IMR-90 (cell line): ENCODE measurements around the gene AMN. TPM values are rescaled to one million over a fixed set of nuclear protein-coding genes. Genes with fewer than 3 reads are reported as not detected.

Experiments
- ATAC-seq: fragments of 200-7000 bp; cut with Tn5 transposase; 2 replicates; pipeline ENCODE4 v1.9.1; 2020; ENCODE audit warnings: low read depth, mild to moderate bottlenecking, moderate library complexity
- BruUV-seq: library from RNA; stranded (reverse); fragments of 400-500 nt; replicated peaks from 2 replicates; lab custom pipeline; 2021; lab: Mats Ljungman, UMichigan
- CTCF ChIA-PET: fragments of 300-600 bp; formaldehyde crosslinking; extraction: SDS; loops from one replicate; lab custom pipeline; 2021; ENCODE audit warnings: antibody characterized with exemption; lab: Yijun Ruan, JAX
- POLR2A ChIA-PET: fragments of 300-600 bp; sonication (Branson Sonifier 250); formaldehyde crosslinking; loops from one replicate; lab custom pipeline; 2022; ENCODE audit warnings: antibody characterized with exemption; ENCODE audit not compliant: unreplicated experiment; lab: Charles Lee
- DNase-seq: peaks from one replicate; pipeline ENCODE4 v3.0.0; 2013
- H2AFZ ChIP-seq: replicated peaks from 2 replicates; pipeline ENCODE3; 2013; ENCODE audit warnings: low read length, mild to moderate bottlenecking; ENCODE audit not compliant: poor library complexity
- H2AK5ac ChIP-seq: 2 replicates; pipeline ENCODE4 v1.6.1; 2013; ENCODE audit warnings: low read depth, low read length, inconsistent platforms
- H2AK9ac ChIP-seq: replicated peaks from 2 replicates; pipeline ENCODE3; 2013; ENCODE audit warnings: mild to moderate bottlenecking, low read depth, low read length, moderate library complexity; ENCODE audit not compliant: poor library complexity
- H2BK120ac ChIP-seq: 2 replicates; pipeline ENCODE4 v1.6.1; 2013; ENCODE audit warnings: low read depth, low read length, inconsistent platforms
- H2BK15ac ChIP-seq: 3 replicates; pipeline ENCODE4 v1.6.1; 2013; ENCODE audit warnings: low read depth, low read length, inconsistent platforms
- H2BK20ac ChIP-seq: 2 replicates; pipeline ENCODE4 v1.6.1; 2013; ENCODE audit warnings: low read depth, mild to moderate bottlenecking, inconsistent platforms, low read length, moderate library complexity
- H2BK5ac ChIP-seq: 2 replicates; pipeline ENCODE4 v1.6.1; 2013; ENCODE audit warnings: mild to moderate bottlenecking, low read depth, low read length, inconsistent platforms; ENCODE audit not compliant: poor library complexity, severe bottlenecking
- H3K14ac ChIP-seq: replicated peaks from 2 replicates; pipeline ENCODE4 v1.6.1; 2013; ENCODE audit warnings: low read depth, low read length, inconsistent platforms
- H3K18ac ChIP-seq: 2 replicates; pipeline ENCODE4 v1.6.1; 2013; ENCODE audit warnings: low read depth, low read length, control low read depth
- H3K23ac ChIP-seq: 2 replicates; pipeline ENCODE4 v1.6.1; 2013; ENCODE audit warnings: low read depth, low read length, inconsistent platforms
- H3K27ac ChIP-seq: 2 replicates; pipeline ENCODE4 v1.5.1; 2013; ENCODE audit warnings: mild to moderate bottlenecking, control low read depth, low read length; ENCODE audit not compliant: insufficient read depth
- H3K27me3 ChIP-seq: 2 replicates; pipeline ENCODE4 v1.6.1; 2013; ENCODE audit warnings: low read length; ENCODE audit not compliant: control insufficient read depth, insufficient read depth
- H3K36me3 ChIP-seq: 2 replicates; pipeline ENCODE4 v1.6.1; 2013; ENCODE audit warnings: low read length, mixed read lengths; ENCODE audit not compliant: control insufficient read depth, insufficient read depth
- H3K4ac ChIP-seq: 2 replicates; pipeline ENCODE4 v1.6.1; 2013; ENCODE audit warnings: low read depth, low read length, inconsistent platforms
- H3K4me1 ChIP-seq: 2 replicates; pipeline ENCODE4 v1.6.1; 2013; ENCODE audit warnings: low read length, mixed read lengths; ENCODE audit not compliant: control insufficient read depth, insufficient read depth
- H3K4me2 ChIP-seq: 2 replicates; pipeline ENCODE4 v1.6.1; 2013; ENCODE audit warnings: low read depth, mild to moderate bottlenecking, control low read depth, low read length, moderate library complexity
- H3K4me3 ChIP-seq: 2 replicates; pipeline ENCODE4 v1.5.1; 2013; ENCODE audit warnings: low read depth, mild to moderate bottlenecking, control low read depth, low read length, moderate library complexity; ENCODE audit not compliant: insufficient read depth
- H3K56ac ChIP-seq: 2 replicates; pipeline ENCODE4 v1.6.1; 2013; ENCODE audit warnings: low read length, inconsistent platforms; ENCODE audit not compliant: insufficient read depth; ENCODE audit errors: extremely low read depth
- H3K79me1 ChIP-seq, 2 experiments: 2 replicates each; pipeline ENCODE4 v1.6.1; 2013; ENCODE audit warnings: low read length in 2 of 2, inconsistent platforms in 1 of 2, low read depth in 1 of 2
- H3K9ac ChIP-seq: 2 replicates; pipeline ENCODE4 v1.6.1; 2013; ENCODE audit warnings: low read depth, low read length, control low read depth
- H3K9me1 ChIP-seq: 2 replicates; pipeline ENCODE4 v1.6.1; 2013; ENCODE audit warnings: low read length, inconsistent platforms; ENCODE audit not compliant: insufficient read depth
- H3K9me3 ChIP-seq: 2 replicates; pipeline ENCODE4 v1.6.1; 2013; ENCODE audit warnings: low read length; ENCODE audit not compliant: control insufficient read depth, insufficient read depth
- H4K20me1 ChIP-seq: 2 replicates; pipeline ENCODE4 v1.6.1; 2013; ENCODE audit warnings: low read length, inconsistent platforms; ENCODE audit not compliant: insufficient read depth
- H4K5ac ChIP-seq: 2 replicates; pipeline ENCODE4 v1.6.1; 2013; ENCODE audit warnings: mild to moderate bottlenecking, low read depth, low read length, control low read depth
- H4K8ac ChIP-seq, 2 experiments: 2 replicates each; pipeline ENCODE4 v1.6.1; 2013; ENCODE audit warnings: low read depth in 2 of 2, low read length in 2 of 2, control low read depth in 1 of 2, inconsistent platforms in 1 of 2
- H4K91ac ChIP-seq: 2 replicates; pipeline ENCODE4 v1.6.1; 2013; ENCODE audit warnings: low read depth, low read length, inconsistent platforms; ENCODE audit not compliant: insufficient read depth
- BHLHE40 ChIP-seq: fragments of 150-350 bp; IDR thresholded peaks from 2 replicates; pipeline ENCODE4 v1.6.1; 2016; ENCODE audit warnings: mild to moderate bottlenecking, low read depth, low read length
- CEBPB ChIP-seq: IDR thresholded peaks from 2 replicates; pipeline ENCODE4 v1.6.1; 2012; ENCODE audit warnings: low read depth, low read length, improper control_type of control experiment
- CHD1 ChIP-seq: IDR thresholded peaks from 2 replicates; pipeline ENCODE4 v1.6.1; 2012; ENCODE audit warnings: low read depth, low read length, improper control_type of control experiment
- FOS ChIP-seq: fragments of 150-350 bp; IDR thresholded peaks from 2 replicates; pipeline ENCODE4 v1.6.1; 2016; ENCODE audit warnings: low read depth, low read length
- MAFK ChIP-seq: IDR thresholded peaks from 2 replicates; pipeline ENCODE4 v1.6.1; 2012; ENCODE audit warnings: low read depth, low read length, improper control_type of control experiment
- MAZ ChIP-seq: IDR thresholded peaks from 2 replicates; pipeline ENCODE4 v1.6.1; 2012; ENCODE audit warnings: low read depth, mild to moderate bottlenecking, low read length, improper control_type of control experiment, moderate library complexity, borderline replicate concordance
- MXI1 ChIP-seq: IDR thresholded peaks from 2 replicates; pipeline ENCODE4 v1.6.1; 2012; ENCODE audit warnings: low read depth, mild to moderate bottlenecking, low read length, moderate library complexity, borderline replicate concordance
- NFE2L2 ChIP-seq: fragments of 150-350 bp; IDR thresholded peaks from 2 replicates; pipeline ENCODE4 v1.6.1; 2016; ENCODE audit warnings: low read depth, mild to moderate bottlenecking, low read length
- POLR2A ChIP-seq: IDR thresholded peaks from 2 replicates; pipeline ENCODE4 v1.6.1; 2012; ENCODE audit warnings: mild to moderate bottlenecking, low read depth, low read length
- RFX5 ChIP-seq: IDR thresholded peaks from 2 replicates; pipeline ENCODE4 v1.8.0; 2012; ENCODE audit warnings: low read depth, mild to moderate bottlenecking, low read length, moderate library complexity
- WGBS, 2 experiments: methylation state at CpG; one replicate each; pipeline versions ENCODE4 v1.1.5 to v1.1.7; 2013; ENCODE audit warnings: missing lambda C conversion rate in 2 of 2; ENCODE audit not compliant: insufficient read length in 1 of 2; ENCODE audit errors: extremely low coverage in 2 of 2; 5-methylcytosine and 5-hydroxymethylcytosine counted together
- dilution Hi-C: fragments of 300-500 bp; cut with HindIII; formaldehyde crosslinking; loops from one replicate; pipeline ENCODE4 v1.14.3; 2018; ENCODE audit warnings: low sequenced_read_pairs; ENCODE audit not compliant: unreplicated experiment
- in situ Hi-C: fragments of 300-500 bp; cut with MboI; formaldehyde crosslinking; loops from 3 replicates; pipeline ENCODE4 v1.14.3; 2019; ENCODE audit warnings: low sequenced_read_pairs, inconsistent platforms, mixed read lengths
- intact Hi-C: fragments of 100-400 bp; cut with micrococcal nuclease; formaldehyde crosslinking; loops from 2 replicates; pipeline ENCODE4 v1.10.0; 2022
- polyA plus RNA-seq, 3 experiments: library from polyadenylated mRNA; depleted of rRNA; stranded (reverse); fragments of >200 nt; gene quantifications; 2 replicates each; pipeline ENCODE4 v1.2.3, GENCODE V29; 2012; ENCODE audit warnings: low replicate concordance in 1 of 3
- total RNA-seq: library from RNA; depleted of rRNA; stranded (reverse); fragments of >200 nt; gene quantifications from 2 replicates; pipeline ENCODE4 v1.2.3, GENCODE V29; 2012
- TF ChIP-seq, protein P1 (sequence below): fragments of 150-350 bp; IDR thresholded peaks from 2 replicates; pipeline ENCODE4 v1.6.1; 2017; ENCODE audit warnings: mild to moderate bottlenecking, antibody characterized with exemption, low read length, low read depth
- TF ChIP-seq, protein P2 (sequence below): conservative IDR thresholded peaks from 2 replicates; pipeline ENCODE4 v1.5.1; 2012; ENCODE audit warnings: mild to moderate bottlenecking, low read depth, low read length, improper control_type of control experiment

AMN gene
- total and polyA plus RNA-seq, 2 of the 4 experiments (the other 2 are of a cell fraction) = under 0.01 to 0.24 TPM

DNA sequence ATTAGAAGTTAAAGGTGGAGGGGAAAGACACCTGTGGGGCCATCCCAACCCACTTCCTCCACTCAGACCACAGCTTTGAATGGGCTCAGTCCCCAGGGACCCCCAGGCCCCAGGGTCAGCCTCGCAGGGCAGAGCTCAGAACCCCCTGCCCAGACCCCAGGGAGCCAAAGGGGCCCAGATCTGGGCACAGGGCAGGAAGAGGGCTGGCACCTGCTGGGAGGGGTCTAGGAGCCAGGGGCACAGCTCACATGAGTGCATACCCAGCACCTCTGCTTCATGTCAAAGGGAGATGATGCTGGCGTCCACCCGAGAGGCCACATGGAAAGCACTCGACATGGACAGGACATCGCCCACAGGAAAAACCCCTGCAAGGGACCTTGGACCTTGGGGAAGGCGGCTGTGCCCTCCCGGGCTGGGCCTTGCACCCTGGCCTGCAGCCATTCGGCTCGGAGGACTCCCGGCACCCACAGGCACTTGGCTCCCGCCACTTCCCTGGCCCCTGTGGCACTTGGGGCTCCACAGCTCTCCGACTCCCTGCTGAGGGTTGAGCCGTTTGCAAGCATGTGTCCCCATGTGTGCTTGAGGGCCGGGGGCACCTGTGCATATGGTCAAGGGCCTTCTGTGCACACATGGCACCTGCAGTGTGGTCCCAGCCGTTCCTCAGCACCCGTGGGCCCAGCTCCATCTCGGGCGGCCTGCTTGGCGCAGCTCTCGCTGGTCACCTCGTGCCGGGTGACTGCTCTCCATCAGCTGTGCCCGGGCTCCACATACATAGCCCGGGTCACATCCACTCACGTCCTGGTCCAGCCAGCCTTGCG, 7.8 kb upstream of the AMN start (continued):
- TF ChIP-seq MAZ = no peak

DNA sequence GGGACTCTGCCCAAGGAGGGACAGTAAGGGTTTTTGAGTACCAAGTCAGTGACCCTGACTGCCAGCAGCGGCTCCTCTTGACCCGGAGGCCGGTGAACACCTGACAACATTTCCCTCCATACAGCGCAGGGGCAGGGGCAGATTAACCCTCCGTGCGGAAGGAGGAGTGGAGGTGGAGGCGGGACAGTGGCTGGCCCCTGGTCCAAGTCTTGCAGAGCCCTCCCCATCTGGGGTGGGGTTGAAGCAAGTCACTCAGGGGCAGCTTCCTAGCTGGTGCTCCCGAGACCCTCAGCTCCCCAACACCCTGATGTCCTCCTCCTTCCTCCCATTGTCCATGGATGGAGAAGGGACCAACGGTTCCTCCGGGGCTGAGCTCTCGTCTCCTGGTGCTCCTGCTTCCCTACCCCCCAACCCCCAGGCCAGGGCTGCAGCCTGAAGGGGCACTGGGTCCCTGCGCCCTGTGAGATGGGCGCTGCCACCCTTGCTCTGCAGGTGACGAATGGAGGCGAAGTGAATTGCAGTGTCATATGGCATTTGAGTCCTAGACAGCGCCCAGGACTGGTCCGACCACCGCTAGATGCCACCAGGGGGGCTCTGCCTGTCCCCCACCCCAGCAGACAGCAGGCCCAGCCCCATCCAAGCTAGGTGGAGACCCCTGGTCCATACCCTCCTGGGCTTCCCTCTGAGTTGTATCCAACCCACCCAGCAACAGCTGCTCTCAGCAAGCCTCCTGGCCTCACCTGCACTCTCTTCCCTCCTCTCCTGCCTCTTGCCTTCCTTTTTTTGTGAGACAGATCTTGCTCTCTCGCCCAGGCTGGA, 7.0 kb upstream of the AMN start:
- Histone ChIP-seq H3K9me3 (no peaks in the 10 kb centered on the region), H3K36me3 (no peaks in the 10 kb centered on the region), H3K56ac (no peak overlapping the region), H4K5ac (no peak overlapping the region), H3K27ac (no peak overlapping the region), H3K27me3 (no peaks in the 10 kb centered on the region), H3K4me3 (no peak overlapping the region), H3K4me1 (no peaks in the 10 kb centered on the region), H4K91ac (no peak overlapping the region), H2AFZ (no peak overlapping the region), H3K9me1 (no peaks in the 10 kb centered on the region), H2BK120ac (no peak overlapping the region), H3K18ac (no peak overlapping the region), H2AK9ac (no peak overlapping the region), H4K20me1 (no peaks in the 10 kb centered on the region; the same call in 1 of the 2 replicates), H3K4me2 (no peak overlapping the region), H4K8ac (no peak overlapping the region), H2BK15ac (no peak overlapping the region), H2BK5ac (no peak overlapping the region), H3K14ac (no peak overlapping the region), H3K4ac (no peak overlapping the region), H3K79me1 (no peaks in the 10 kb centered on the region), H3K9ac (no peak overlapping the region), H2AK5ac (no peak overlapping the region), H2BK20ac (no peak overlapping the region), H3K23ac (no peak overlapping the region)
- 91% methylated on average over 7 of the region's 19 CpGs; no CpG with 5 or more reads in 1 of the 2 experiments for WGBS, 2 experiments
- dilution Hi-C loops (no loop called here), intact Hi-C loops (loop anchor here (5.0 to 10.0 kb wide), 2 partner anchors 321 to 393 kb away; partner anchors contain the start of gene RCOR1), in situ Hi-C loops (loop anchor here (10.0 kb wide), 2 partner anchors 141 to 221 kb away; partner anchors contain the start of gene TRAF3)
- ATAC-seq (no peak), DNase-seq (no peak)
- POLR2A ChIA-PET = no interaction called here
- CTCF ChIA-PET = no interaction called here
- BruUV-seq = no TSS peak
- TF ChIP-seq FOS (no peak), BHLHE40 (no peak), NFE2L2 (no peak), POLR2A (no peak), CEBPB (no peak), MAFK (no peak), CHD1 (no peak), MAZ (no peak), RFX5 (no peak), MXI1 (no peak)
- TF ChIP-seq, protein P1, sequence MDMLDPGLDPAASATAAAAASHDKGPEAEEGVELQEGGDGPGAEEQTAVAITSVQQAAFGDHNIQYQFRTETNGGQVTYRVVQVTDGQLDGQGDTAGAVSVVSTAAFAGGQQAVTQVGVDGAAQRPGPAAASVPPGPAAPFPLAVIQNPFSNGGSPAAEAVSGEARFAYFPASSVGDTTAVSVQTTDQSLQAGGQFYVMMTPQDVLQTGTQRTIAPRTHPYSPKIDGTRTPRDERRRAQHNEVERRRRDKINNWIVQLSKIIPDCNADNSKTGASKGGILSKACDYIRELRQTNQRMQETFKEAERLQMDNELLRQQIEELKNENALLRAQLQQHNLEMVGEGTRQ = no peak
- TF ChIP-seq, protein P2, sequence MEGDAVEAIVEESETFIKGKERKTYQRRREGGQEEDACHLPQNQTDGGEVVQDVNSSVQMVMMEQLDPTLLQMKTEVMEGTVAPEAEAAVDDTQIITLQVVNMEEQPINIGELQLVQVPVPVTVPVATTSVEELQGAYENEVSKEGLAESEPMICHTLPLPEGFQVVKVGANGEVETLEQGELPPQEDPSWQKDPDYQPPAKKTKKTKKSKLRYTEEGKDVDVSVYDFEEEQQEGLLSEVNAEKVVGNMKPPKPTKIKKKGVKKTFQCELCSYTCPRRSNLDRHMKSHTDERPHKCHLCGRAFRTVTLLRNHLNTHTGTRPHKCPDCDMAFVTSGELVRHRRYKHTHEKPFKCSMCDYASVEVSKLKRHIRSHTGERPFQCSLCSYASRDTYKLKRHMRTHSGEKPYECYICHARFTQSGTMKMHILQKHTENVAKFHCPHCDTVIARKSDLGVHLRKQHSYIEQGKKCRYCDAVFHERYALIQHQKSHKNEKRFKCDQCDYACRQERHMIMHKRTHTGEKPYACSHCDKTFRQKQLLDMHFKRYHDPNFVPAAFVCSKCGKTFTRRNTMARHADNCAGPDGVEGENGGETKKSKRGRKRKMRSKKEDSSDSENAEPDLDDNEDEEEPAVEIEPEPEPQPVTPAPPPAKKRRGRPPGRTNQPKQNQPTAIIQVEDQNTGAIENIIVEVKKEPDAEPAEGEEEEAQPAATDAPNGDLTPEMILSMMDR = no peak
